ENCODE results near the gene STOX2.

Gene STOX2

DNA sequence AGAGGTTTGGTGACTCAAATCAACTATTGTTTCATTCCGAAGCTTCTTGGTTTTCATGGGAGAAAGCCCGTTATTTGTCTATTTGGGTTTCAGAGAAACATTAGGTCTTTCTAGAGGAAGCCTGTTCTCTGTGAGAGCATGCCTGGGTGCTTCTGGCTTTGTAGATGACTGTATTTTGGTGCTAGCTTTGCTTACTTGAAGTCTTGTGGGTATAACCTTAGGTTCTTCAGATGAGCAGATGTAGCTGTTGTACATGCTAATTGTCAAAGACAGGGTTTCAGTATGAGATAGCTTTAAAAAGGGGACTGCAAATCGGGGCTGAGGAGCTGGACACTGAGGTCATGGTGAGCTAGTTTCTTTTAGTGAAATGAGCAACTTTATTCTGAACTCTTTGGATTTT is 7.9 kb upstream of the STOX2 start:
- DNase-seq (ENCODE audit: low spot score), result no peak

DNA sequence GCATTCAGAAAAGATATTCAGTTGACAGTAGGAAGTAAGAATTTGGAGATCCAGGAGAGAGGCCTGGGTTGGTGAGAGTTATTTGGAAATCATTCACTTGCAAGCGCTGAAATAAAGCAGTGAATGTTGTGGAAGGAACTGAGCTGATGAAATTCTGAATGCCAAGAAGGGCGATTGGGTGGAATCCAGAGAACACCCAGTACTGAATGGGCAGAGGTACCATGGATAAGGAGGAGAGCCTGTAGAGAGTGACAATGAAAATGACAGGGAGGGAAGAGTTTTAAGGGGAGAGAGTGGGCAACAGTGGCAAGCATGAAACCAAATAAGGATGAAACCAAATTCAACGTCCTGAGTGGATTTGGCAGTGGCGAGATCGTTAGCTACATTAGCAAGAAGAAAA is 6.7 kb upstream of the STOX2 start:
- DNase-seq (ENCODE audit: low spot score), result no peak

DNA sequence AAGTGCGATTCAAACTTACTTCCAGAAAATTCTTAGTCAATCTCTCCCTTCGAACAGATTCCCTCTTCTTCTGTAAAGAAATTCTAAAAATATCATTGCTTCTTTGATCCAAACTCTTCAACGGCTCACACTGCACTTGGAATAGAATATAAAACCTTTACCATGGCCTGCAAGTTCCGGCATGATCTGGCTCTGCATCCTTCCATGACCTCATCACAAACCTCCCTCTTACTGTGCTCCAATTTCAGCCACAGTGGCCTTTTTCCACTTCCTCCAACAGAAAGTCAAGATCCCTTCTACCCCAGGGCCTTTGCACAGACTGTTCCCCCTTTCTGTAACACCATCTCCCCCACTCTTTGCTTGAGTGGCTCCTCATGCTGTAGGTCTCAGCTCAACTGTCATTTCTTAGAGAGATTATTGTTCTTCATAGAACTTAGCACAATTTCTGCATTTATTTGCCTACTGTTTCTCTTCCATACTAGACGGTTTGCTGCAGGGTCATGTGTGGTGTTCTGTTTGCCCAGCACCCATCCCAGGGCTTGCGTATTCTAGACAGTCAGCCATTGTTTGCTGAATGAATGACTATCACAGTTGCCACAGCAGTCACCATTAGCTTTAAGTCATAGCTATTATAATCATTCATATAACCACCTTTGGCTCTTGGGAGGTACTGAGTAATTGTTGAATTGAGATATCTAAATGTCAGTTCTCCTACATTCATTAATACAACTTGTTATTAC is 1.9 kb upstream of the STOX2 start:
- DNase-seq (ENCODE audit: low spot score), result no peak

DNA sequence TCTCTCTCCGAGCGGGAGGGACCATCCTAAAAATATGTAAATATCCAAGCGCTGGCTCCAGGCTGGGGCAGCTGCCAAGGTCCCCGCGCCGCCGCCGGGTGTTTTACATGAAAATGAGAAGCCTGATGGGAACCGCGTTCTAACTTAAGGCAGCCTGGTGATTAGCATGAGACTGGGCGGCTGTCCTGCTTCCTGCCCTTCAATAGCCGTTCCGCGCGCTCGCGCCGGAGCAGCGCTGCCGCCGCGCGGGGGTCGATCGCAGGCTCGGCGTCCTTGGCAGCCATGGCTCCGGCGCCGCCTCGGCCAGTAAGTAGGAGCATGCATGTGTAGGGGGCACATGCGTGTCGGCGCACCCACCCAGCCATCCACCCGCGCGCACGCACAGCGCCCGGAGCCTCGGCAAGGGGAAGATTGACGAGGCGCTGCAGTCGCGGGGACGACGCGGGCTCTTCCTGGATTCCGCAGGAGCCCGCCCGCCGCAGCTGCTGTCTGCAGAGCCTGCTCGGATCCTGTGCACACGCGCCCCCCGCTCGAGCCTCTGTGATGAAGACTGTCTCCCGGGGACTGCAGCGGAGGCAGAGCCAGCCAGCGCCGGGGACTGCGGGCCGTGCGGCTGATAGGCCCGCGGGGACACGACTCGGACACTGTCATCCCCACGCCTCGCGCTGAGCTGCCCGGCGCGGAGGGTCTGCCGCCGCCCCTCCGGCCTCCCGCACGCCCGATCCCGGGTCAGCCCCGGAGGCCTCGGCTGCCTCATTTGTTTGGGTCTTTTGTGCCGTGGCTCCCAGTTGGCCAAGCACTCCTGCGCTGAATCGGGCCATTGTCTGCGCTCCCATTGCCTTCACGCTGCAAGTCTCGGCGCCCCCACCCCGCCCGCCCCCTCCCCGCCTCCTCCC is 734 bp downstream of the STOX2 start:
- DNase-seq (ENCODE audit: low spot score), result peak; percentile 41

DNA sequence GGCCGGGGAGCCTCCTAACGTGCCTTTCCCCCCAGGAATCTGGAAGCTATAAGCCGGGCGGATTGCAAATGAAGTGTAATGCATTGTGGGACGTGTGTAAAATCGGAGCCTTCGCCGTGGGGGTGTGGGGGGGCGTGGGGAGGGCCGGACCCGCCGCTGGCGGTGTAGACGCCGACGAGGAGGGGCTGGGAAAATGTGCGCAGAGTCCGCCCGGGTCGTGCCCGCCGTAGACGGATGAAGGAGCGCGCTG is 1.3 kb downstream of the STOX2 start:
- DNase-seq (ENCODE audit: low spot score), result no peak

DNA sequence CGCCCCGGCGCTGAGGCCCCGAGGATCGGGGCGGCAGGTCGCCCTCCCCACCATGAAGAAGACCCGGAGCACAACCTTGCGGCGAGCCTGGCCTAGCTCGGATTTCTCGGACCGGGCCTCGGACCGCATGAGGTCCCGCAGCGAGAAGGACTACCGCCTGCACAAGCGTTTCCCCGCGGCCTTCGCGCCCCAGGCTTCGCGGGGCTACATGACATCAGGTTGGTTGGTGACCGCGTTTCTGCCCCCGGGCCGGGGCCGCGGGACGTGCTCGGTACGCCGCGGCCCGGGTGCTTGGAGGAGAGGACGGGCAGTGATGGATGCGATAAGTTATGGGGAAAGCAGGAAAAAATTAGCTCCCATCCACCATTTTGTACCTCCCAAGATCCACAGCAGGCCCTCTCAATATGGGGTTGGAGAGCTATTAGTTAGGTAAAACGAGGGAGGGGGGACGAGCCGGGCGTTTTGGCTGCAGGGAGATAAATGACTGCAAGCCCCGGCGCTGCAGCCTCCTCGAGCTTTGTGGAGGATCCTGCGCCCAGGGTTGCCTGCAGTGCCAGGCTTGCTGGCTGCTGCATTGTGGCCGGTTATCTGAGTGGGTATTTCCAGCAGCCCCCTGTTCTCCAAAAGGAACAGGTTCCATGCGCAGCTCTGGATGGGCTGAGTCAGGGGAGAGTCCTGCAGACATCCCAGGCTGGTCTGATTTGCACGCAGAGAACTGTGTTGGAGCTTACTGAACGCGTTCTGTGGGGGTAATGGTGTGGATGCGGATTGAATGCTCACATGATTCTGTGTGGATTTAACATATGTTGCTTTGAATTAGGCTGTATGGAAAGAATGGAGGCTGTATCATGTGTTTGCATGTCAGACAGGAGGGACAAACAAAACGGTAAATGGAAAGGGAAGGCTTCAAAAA is 1.9 kb downstream of the STOX2 start:
- DNase-seq (ENCODE audit: low spot score), result no peak

DNA sequence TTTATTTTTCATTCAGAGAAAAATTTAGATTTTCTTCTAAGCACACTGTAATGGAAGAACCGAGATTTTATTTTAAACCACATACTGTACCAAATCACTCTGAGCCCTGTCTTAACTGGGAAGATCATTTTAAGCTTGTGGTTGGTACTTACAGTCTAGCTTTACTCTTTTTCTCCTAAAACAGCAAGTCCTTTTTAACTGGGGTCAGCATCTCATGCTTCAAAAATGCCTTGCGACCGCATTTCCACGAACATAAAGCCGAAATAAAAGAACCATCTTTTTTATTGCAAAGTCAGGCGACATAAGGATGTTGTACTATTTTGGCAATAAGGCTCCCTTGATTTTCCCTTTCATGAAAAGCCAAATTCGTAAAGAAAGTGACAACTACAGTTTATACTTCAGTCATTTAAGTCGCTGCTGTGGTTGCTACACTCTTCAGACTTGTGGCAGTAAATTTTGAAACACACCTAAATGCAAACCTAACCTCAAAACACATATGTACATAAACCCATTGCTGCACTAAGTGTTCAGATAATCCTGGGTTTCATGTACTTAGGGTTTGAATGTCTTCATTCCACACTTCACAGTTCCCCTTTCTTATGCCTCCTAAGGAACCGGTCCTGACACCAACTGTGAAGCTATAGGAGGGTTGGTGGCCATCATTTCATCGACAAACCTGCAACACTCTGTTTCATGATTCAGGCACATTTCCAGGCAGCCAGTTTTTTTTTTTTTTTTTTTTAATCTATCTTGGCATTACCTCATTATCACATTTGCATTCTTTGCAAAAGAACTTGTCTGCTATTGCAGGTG is 3.0 kb downstream of the STOX2 start:
- DNase-seq (ENCODE audit: low spot score), result no peak

DNA sequence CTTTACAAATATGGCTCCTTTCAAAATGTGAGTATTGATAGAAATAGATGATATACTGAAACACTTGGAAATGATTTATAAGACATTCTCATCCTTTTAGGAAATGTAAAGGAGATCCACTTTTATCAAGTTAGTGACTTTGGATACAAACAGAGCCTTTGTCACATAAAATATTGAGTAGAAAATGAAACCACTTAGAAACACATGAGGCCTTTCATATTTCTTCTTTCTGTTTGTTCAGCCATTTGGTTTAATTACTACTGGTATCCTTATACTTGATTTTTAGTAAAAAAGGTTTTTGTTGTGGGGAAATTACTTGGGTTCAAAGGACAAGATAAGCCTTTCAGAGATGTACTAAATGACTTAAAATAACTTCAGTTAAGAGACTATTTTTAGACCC is 4.1 kb downstream of the STOX2 start:
- no peak for DNase-seq (ENCODE audit: low spot score)

DNA sequence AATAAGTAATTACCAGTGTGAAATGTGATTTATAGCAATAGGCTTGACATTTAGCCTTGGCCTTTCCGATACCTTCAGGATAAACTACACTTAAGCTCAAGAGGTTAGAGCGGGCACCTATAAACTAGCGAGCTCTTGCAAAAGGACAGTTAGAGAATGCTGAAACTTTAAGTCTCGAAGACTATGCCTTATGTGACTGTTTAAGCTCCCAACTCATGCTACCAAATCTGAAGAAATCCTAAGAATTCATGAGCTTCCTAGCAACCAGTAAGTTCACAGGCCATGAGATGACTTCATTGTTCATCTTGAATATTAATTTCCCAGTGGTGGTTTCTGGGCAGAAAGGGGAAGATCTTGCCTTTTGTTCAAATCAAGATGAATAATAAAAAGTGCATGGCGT is 4.7 kb downstream of the STOX2 start:
- no peak for DNase-seq (ENCODE audit: low spot score)

DNA sequence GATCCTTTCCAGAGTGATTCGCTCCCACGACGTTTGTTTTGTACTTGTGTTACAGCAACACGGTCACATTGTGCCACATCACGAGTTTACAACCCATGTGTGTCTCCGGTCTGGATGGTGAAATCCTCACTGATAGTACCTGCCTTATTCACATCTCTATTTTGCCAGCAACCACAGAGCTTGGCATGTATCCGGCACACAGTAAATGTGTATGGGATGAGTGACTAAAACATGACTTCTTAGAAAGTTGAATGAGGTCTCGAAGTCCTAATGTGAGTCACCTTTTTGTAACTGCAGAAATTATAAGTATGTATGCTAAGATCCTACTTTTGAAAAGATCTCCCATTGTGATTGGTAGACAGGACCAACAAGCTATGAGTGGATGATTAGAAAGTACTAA is 7.5 kb downstream of the STOX2 start:
- DNase-seq (ENCODE audit: low spot score), result no peak

DNA sequence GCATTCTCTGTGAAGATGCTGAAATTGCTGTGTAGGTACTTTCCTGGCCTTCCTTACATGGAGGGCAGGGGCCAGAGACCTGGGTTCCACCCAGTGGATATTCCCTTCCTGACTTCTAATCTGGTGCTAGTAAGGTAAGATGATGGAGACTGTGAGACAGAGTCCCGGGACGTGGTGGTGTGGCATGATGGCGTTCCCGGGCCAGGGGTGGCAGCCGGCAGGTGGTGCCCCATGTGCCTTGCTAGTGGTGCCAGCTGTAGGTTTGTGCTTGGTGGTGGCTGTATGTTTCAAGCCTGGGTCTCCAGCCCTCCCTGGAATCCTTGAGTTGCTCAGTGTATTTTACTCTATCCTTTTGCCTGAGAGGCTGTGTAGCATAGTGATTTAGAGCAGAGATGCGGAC is 10.9 kb downstream of the STOX2 start:
- no peak for DNase-seq (ENCODE audit: low spot score)

DNA sequence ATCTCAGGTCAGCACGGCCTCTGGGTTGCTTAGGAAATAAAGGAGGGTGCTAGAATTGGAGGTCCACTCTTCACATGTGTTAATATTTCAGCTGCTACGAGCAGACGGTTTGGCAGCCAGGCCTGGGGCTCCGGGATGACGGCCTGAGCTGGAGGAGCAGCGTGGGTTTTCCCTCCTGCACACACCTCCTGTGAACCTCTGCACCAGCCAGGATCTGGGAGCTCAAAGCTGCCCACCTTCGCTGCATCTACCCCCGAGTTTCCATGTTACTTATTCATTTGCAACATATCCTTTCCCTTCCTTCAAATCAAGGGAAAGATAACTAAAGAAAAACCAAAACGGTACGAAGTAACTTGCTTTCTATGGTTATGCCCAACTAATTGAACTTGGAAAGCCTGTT is 13.6 kb downstream of the STOX2 start:
- DNase-seq (ENCODE audit: low spot score), result no peak

DNA sequence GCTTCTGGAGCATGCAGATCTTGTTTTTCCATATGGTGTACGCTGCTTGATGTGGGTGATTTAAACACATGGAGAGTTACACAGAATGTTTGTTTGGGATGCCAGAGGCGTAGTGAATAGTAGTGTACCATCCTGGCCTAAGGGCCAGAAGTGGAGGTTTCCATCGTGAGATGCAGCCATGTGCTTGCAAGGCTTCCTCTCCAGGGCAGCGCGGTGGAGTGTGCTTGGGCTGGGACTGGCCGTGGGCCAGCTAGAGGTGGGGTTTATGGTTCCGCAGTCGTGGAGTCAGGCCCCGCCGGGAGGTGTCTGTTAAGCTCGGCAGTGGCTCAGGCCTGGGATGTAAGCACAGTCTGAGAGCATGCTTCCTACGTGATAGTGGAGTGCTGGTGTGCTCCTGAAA is 14.0 kb downstream of the STOX2 start:
- no peak for DNase-seq (ENCODE audit: low spot score)

DNA sequence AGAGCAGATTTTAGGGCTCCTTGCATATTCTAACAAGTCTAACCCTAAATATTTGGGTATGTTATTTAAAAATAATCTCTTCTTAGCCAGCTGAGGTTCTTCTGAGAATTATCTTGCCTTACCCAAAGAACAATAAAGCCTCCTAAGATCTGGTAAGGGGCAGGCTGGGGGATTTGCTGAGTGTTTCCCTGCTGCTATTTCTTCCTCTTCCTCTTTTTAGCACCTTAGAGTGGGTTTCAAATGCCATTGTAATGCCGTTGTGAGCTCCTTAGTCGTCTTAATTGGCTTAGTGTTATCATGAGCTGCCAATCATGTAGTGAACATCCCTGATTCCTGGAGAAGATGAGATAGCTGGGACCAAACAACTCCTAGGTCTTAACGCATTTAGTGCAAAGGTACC is 15.4 kb downstream of the STOX2 start:
- no peak for DNase-seq (ENCODE audit: low spot score)

DNA sequence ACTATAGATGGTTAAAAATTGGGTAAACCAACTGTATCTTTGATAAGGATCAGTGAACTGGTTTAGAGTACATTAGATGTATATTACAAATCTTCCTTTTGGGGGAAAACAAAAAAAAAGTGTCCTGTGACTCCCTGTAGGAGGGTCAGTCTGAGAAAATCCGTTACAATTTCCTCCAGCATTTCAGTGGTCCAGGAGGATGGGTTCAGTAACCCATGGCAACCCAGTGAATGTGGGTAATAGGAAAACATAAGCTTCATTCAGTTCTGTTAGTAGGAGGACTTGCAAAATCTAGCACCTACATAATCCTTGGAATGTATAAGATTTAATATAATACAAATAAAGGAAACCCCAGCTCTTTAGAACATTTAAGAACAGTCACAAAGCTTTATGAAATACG is 16.2 kb downstream of the STOX2 start:
- no peak for DNase-seq (ENCODE audit: low spot score)

DNA sequence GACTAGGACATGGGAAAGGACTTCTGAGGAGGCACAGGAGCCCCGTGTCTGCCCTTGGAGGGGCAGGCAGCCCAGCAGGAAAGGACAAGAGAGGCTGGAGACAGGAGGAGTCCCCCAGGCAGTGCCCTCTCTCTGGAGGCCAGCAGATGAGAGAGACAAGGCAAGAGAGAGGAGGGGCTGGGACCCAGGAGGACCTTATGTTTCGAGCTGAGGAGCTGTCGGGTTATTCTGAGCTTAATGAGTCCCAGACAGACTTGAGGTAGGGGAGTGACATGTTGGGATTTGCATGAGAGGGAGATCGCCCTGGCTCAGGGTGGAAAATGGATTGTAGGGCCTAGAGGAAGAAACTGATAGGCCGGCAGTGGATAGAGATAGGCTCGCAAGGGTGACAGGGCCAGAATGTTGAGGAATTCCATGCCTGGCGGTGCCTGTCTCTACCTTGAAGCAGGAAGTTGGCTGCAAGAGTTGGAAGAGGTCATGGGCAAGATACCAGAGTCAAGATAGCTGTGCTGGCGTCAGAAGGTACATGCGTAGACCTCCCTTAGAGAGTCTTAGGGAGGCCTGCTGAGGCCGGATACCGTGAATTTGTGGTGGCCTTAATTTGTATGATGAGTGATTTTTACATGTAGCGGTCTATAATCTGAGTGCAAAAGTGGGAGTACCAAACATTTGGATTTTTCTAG is 19.4 kb downstream of the STOX2 start:
- no peak for DNase-seq (ENCODE audit: low spot score)

DNA sequence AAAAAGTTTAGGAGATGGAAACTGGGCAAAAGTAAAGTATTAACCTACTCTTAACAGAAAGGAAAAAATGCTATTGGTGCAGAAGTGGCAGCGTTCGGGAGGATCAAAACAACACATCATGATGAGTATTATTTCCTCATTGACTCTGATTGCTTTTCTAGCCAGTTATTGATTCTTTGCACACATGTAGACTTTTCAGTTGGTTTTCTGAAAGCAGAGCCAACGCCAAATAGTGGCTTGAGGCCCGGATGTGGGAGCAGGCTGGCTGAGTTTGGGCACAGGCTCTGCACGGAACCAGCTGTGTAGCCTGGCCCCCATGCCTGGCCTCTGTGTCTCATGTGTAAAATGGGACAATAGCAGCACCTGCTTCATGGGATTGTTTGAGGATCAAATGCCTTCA is 21.8 kb downstream of the STOX2 start:
- no peak for DNase-seq (ENCODE audit: low spot score)

DNA sequence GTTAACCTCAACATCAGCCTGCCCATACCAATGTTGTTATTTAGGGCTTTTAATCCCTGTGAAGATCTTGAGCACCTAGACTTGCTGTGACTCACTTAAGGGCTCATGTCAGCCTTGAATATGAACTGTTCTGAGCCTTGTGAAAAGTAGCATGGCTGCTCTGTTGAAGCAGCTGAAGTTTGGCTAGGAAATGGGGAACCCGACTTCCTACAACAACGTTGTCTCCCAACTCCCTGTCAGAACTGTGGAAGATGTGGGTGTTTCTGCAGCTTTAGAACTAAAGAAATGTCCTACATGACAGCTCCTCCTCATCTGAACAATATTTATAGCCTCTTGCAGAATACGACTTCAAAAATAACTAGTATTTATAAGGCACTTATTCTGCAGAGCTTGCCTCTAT is 27.5 kb downstream of the STOX2 start:
- DNase-seq (ENCODE audit: low spot score), result no peak

DNA sequence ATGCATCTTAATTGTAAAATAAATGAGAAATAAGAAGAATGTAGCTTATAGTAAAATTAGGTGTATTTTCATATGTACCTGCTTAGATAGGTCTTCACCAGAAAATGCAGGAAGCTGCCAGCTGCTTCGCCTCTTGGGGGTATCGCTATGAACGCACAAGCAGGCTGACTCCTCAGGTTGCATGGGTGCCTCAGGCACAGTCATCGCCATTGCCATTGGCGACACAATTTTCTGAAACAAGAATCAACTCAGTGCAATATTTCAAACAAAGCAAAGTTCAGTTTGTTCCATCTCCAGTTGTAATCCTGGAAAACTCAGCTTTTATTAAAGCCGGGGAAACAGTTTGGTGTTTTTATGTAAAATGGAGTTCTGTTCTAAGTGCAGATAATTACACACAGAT is 29.7 kb downstream of the STOX2 start:
- no peak for DNase-seq (ENCODE audit: low spot score)

DNA sequence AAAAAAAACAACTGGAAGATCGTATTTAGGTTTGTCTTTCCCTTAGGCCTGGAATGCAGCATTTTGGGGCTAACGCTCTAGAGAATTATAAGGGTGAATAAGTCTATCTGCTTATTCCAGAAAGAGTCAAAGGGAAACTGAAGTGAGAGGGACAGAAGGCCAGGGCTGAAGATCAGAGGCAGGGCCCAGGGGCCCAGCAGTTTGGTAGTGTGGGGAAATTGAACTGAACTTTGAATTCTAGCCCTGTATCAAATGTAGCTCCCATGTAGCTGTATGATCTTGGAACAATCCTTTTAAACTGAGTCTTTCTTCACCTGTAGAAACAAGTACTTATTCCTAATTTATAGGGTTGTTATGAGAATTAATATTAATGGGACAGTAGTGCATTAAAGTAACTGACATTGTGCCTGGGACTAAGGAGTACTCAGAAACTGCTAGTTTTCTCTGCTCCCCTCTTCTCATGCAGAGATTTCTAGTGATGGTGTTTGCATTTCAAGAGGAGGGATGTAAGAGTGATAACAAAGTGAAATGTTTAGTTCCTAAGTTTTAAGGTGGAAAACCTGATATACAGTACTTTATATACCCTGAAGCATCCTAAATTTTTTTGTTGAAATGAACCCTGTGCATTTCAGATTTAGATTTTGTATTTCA is 30.4 kb downstream of the STOX2 start:
- no peak for DNase-seq (ENCODE audit: low spot score)

DNA sequence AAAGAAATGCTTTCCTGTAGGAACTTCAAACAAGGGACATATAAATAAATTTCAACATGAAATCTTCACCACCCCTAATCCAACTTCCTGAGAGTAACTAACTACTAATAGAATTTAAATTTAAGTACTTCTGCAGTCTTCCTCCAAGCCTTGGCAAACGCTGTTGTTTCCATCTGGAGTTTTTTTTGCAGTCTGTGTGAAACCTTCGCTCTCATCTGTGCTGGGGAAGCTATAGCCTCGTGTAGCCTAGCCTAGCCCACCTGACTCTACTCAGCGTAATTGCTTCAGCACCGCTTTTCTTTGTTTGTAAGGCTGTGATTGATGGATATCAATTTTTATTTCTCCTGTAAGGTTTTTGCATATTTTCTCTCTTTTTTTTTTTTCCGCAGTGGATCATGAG is 30.9 kb downstream of the STOX2 start:
- no peak for DNase-seq (ENCODE audit: low spot score)
